GM23338 (cell line): ENCODE measurements around the gene SPEM2.

Source experiments
- ETS1 ChIP-seq: IDR thresholded peaks from 2 replicates; pipeline ENCODE4 v1.6.1; 2016; ENCODE audit warnings: antibody characterized with exemption
- EZH2 ChIP-seq: fragments of 200-600 bp; sonication (generic); IDR thresholded peaks from one replicate; pipeline ENCODE4 v1.8.0; 2017; ENCODE audit warnings: antibody characterized with exemption, mild to moderate bottlenecking, low read depth; ENCODE audit not compliant: unreplicated experiment
- POLR2AphosphoS5 ChIP-seq: IDR thresholded peaks from 2 replicates; pipeline ENCODE4 v1.6.1; 2016; ENCODE audit warnings: antibody characterized with exemption, low read depth
- TF ChIP-seq, protein P1 (sequence below), 2 experiments: fragments of 200-600 bp in 1 of 2; sonication (generic) in 1 of 2; conservative IDR thresholded peaks; 2 replicates each; pipeline versions ENCODE4 v1.5.1 to v1.6.1; 2016 to 2017; ENCODE audit warnings: antibody characterized with exemption in 2 of 2, low read depth in 2 of 2, mild to moderate bottlenecking in 2 of 2, moderate library complexity in 1 of 2

DNA sequence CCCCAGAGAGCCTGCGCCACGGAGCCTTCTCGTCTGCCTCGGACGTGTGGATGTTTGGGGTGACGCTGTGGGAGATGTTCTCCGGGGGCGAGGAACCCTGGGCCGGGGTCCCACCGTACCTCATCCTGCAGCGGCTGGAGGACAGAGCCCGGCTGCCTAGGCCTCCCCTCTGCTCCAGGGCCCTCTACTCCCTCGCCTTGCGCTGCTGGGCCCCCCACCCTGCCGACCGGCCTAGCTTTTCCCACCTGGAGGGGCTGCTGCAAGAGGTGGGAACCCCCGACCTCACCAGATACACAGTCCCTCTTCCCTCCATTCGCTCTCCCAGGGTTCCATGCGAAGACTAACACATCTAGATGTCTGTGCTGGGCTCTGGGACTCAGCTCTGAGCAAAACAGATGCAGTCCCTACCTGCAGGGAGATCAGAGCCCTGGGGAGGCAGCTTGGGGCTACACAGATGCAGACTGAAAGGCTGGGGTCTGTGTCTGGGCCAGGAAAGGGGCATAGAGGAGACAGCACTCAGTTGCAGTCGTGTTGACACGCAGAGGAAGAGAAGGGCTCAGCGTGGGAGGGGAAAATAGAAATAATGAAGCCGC lies 40.8 kb upstream of the SPEM2 start:
- TF ChIP-seq EZH2: no peak
- no peak; the same call in 1 of the 2 replicates for TF ChIP-seq POLR2AphosphoS5
- TF ChIP-seq, protein P1, sequence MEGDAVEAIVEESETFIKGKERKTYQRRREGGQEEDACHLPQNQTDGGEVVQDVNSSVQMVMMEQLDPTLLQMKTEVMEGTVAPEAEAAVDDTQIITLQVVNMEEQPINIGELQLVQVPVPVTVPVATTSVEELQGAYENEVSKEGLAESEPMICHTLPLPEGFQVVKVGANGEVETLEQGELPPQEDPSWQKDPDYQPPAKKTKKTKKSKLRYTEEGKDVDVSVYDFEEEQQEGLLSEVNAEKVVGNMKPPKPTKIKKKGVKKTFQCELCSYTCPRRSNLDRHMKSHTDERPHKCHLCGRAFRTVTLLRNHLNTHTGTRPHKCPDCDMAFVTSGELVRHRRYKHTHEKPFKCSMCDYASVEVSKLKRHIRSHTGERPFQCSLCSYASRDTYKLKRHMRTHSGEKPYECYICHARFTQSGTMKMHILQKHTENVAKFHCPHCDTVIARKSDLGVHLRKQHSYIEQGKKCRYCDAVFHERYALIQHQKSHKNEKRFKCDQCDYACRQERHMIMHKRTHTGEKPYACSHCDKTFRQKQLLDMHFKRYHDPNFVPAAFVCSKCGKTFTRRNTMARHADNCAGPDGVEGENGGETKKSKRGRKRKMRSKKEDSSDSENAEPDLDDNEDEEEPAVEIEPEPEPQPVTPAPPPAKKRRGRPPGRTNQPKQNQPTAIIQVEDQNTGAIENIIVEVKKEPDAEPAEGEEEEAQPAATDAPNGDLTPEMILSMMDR (conservative IDR thresholded peaks at IDR 0.05; ENCODE audit: low read depth in 2 of 2): no peak
- TF ChIP-seq ETS1: no peak
